Osteoblast (primary cell): ENCODE measurements around the gene CMKLR1. TPM values are rescaled to one million over a fixed set of nuclear protein-coding genes. Genes with fewer than 3 reads are reported as not detected.

ENCODE experiments used
- DNase-seq: peaks from one replicate; pipeline ENCODE4 v3.0.0; 2011; ENCODE audit warnings: low spot score, mixed read lengths; ENCODE audit not compliant: insufficient read length; ENCODE audit errors: missing footprints
- H2AFZ ChIP-seq: 2 replicates; pipeline ENCODE4 v1.6.0; 2011; ENCODE audit warnings: mild to moderate bottlenecking, low read length
- H3K27ac ChIP-seq: 2 replicates; pipeline ENCODE4 v1.5.1; 2011; ENCODE audit warnings: mild to moderate bottlenecking, low read depth, low read length, moderate library complexity
- H3K27me3 ChIP-seq: 2 replicates; pipeline ENCODE4 v1.6.0; 2012; ENCODE audit warnings: mild to moderate bottlenecking, control low read depth, inconsistent platforms, low read length, moderate library complexity; ENCODE audit not compliant: insufficient read depth
- H3K36me3 ChIP-seq: 2 replicates; pipeline ENCODE4 v1.5.1; 2011; ENCODE audit warnings: mild to moderate bottlenecking, low read length, control low read depth, moderate library complexity; ENCODE audit not compliant: insufficient read depth
- H3K4me1 ChIP-seq: 2 replicates; pipeline ENCODE4 v1.5.1; 2011; ENCODE audit warnings: mild to moderate bottlenecking, low read length, control low read depth, moderate library complexity; ENCODE audit not compliant: insufficient read depth
- H3K4me2 ChIP-seq: 2 replicates; pipeline ENCODE4 v1.6.0; 2011; ENCODE audit warnings: mild to moderate bottlenecking, low read length; ENCODE audit not compliant: insufficient read depth
- H3K4me3 ChIP-seq: fragments of 200-600 bp; sonication (generic); 3 replicates; pipeline ENCODE4 v1.5.1; 2012; ENCODE audit warnings: mild to moderate bottlenecking, low read length, inconsistent platforms; ENCODE audit not compliant: insufficient read depth
- H3K79me2 ChIP-seq: 2 replicates; pipeline ENCODE4 v1.6.0; 2012; ENCODE audit warnings: mild to moderate bottlenecking, low read length, control low read depth, inconsistent platforms; ENCODE audit not compliant: insufficient read depth
- H3K9me3 ChIP-seq: 2 replicates; pipeline ENCODE4 v1.5.1; 2011; ENCODE audit warnings: low read depth, low read length, control low read depth
- H4K20me1 ChIP-seq: 2 replicates; pipeline ENCODE4 v1.6.0; 2012; ENCODE audit warnings: mild to moderate bottlenecking, low read length, control low read depth; ENCODE audit not compliant: insufficient read depth
- CTCF ChIP-seq: IDR thresholded peaks from 2 replicates; pipeline ENCODE4 v1.5.1; 2011; ENCODE audit warnings: mild to moderate bottlenecking, low read depth, low read length, moderate library complexity; ENCODE audit errors: extremely low read depth
- total RNA-seq: library from RNA; depleted of rRNA; stranded (reverse); fragments of >200 nt; gene quantifications from 2 replicates; pipeline ENCODE4 v1.2.3, GENCODE V29; 2012

The CMKLR1 gene
- total RNA-seq, 1 donor = 9.8 TPM

GRCh38 chr12:108358580-108358965 lies 19.5 kb upstream of the CMKLR1 start:
- no peak for TF ChIP-seq CTCF
- H3K4me3 ChIP-seq = no peak overlapping the region
- H3K4me1 ChIP-seq = peaks cover 18% of the 10 kb centered on the region
- DNase-seq = no peak
- no peak overlapping the region for H2AFZ ChIP-seq
- H3K79me2 ChIP-seq = no peaks in the 10 kb centered on the region
- H3K9me3 ChIP-seq = no peaks in the 10 kb centered on the region
- H3K4me2 ChIP-seq = no peak overlapping the region
- H3K27ac ChIP-seq = no peak overlapping the region
- H3K36me3 ChIP-seq = no peaks in the 10 kb centered on the region
- H4K20me1 ChIP-seq = no peaks in the 10 kb centered on the region
- no peaks in the 10 kb centered on the region for H3K27me3 ChIP-seq

DNA sequence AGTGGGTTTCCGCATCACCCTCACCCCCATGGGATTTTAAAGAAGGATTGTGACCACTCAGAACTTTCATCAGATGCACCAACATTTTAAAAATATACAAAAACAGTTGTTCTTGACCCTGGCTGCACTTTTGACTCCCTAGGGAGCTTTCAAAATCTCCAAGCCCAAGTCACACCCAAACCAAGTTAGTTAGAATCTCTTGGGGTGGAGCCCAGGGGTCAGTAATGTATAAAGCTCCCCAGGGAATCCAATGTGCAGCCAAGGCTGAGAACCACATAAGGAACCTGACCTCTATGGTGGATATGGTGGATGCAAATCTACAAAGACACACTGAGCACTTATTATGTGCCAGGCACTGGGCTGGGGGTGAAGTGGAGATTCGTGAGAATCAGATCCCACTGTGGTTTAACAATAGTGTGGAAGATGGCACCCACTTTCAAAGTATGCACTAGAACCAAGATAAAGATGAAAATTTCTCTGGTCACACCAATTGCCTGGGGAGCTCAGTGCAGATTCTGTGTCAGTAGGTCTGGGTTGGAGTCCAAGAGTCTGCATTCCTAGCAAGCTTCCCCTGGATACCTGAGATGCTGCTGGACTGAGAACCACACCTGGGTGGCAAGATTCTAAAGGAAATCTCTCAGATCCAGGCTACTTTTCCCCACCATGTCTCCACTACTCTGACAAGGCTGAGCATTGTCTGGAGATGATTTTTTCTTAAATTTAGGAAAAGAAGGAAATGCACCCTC lies 18.9 kb upstream of the CMKLR1 start:
- Histone ChIP-seq H4K20me1 (no peaks in the 10 kb centered on the region), H3K4me2 (no peak overlapping the region), H3K36me3 (no peaks in the 10 kb centered on the region), H2AFZ (no peak overlapping the region), H3K4me3 (no peak overlapping the region), H3K4me1 (peaks cover 18% of the 10 kb centered on the region), H3K27ac (no peak overlapping the region), H3K79me2 (no peaks in the 10 kb centered on the region), H3K9me3 (no peaks in the 10 kb centered on the region), H3K27me3 (no peaks in the 10 kb centered on the region)
- no peak for TF ChIP-seq CTCF
- no peak for DNase-seq

GRCh38 chr12:108356835-108357806 lies 18.0 kb upstream of the CMKLR1 start:
- H3K4me2 ChIP-seq = no peak overlapping the region
- H3K4me3 ChIP-seq = no peak overlapping the region
- H3K9me3 ChIP-seq = no peaks in the 10 kb centered on the region
- no peak overlapping the region for H3K27ac ChIP-seq
- peak; percentile 19 for DNase-seq
- no peaks in the 10 kb centered on the region for H3K79me2 ChIP-seq
- no peak for TF ChIP-seq CTCF
- H2AFZ ChIP-seq = no peak overlapping the region
- H3K27me3 ChIP-seq = no peaks in the 10 kb centered on the region
- no peaks in the 10 kb centered on the region for H4K20me1 ChIP-seq
- no peaks in the 10 kb centered on the region for H3K36me3 ChIP-seq
- peaks cover 18% of the 10 kb centered on the region for H3K4me1 ChIP-seq

GRCh38 chr12:108355069-108355468 lies 16.0 kb upstream of the CMKLR1 start:
- H4K20me1 ChIP-seq = no peaks in the 10 kb centered on the region
- TF ChIP-seq CTCF = no peak
- peaks cover 13% of the 10 kb centered on the region for H3K4me1 ChIP-seq
- no peaks in the 10 kb centered on the region for H3K36me3 ChIP-seq
- H3K4me2 ChIP-seq = no peak overlapping the region
- no peak overlapping the region for H3K4me3 ChIP-seq
- peak; percentile 21 for DNase-seq
- H3K9me3 ChIP-seq = no peaks in the 10 kb centered on the region
- no peaks in the 10 kb centered on the region for H3K79me2 ChIP-seq
- H2AFZ ChIP-seq = no peak overlapping the region
- no peak overlapping the region for H3K27ac ChIP-seq
- H3K27me3 ChIP-seq = no peaks in the 10 kb centered on the region
